ENCODE results near the gene ENTREP1.
"Not testable (repeated sequence)": the region's sequence is repeated elsewhere in the genome, so short reads cannot be mapped to it uniquely, and the experiment has no call there.

ENTREP1 gene

GRCh38 chr9:69299826-69300225, 25.2 kb upstream of the ENTREP1 start:
- Histone ChIP-seq H3K9me3 (replicated peaks; ENCODE audit: low read length) (no peaks in the 10 kb centered on the region), H3K4me3 (ENCODE audit: low read length) (no peak overlapping the region), H3K9ac (ENCODE audit: low read depth, low read length) (no peak overlapping the region), H3K4me1 (ENCODE audit: control insufficient read depth, insufficient read depth, low read length) (no peaks in the 10 kb centered on the region), H3K4me2 (ENCODE audit: low read length) (no peak overlapping the region), H3K36me3 (ENCODE audit: insufficient read depth, low read length) (no peaks in the 10 kb centered on the region), H3K27me3 (ENCODE audit: control insufficient read depth, insufficient read depth, low read length) (peaks cover 49% of the 10 kb centered on the region)

- H3K36me3 ChIP-seq (ENCODE audit: insufficient read depth, low read length): no peaks in the 10 kb centered on the region
- H3K4me2 ChIP-seq (ENCODE audit: low read length): no peak overlapping the region
- H3K27me3 ChIP-seq (ENCODE audit: control insufficient read depth, insufficient read depth, low read length): peaks cover 35% of the 10 kb centered on the region
- no peak overlapping the region for H3K4me3 ChIP-seq (ENCODE audit: low read length)
- no peaks in the 10 kb centered on the region for H3K4me1 ChIP-seq (ENCODE audit: control insufficient read depth, insufficient read depth, low read length)
- H3K9me3 ChIP-seq (replicated peaks; ENCODE audit: low read length): no peaks in the 10 kb centered on the region
- H3K9ac ChIP-seq (ENCODE audit: low read depth, low read length): no peak overlapping the region
Measured at GRCh38 chr9:69303331-69303730, 21.7 kb upstream of the ENTREP1 start.

DNA sequence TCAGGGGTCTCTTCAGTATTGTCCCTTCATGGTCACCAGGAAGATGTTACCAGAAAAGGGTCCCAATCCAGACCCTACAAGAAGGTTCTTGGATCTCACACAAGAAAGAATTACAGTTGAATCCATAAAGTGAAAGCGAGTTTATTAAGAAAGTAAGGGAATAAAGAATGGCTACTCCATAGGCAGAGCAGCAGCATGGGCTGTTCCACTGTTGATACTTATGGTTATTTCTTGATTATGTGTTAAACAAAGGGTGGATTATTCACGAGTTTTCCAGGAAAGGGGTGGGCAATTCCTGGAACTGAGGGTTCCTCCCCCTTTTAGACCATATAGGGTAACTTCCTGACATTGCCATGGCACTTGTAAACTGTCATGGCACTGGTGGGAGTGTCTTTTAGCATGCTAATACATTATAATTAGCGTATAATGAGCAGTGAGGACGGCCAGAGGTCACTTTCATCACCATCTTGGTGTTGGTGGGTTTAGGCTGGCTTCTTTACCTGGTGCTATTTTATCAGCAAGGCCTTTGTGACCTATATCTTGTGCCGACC, 18.0 kb upstream of the ENTREP1 start:
- H3K27me3 ChIP-seq (ENCODE audit: control insufficient read depth, insufficient read depth, low read length): peaks cover 27% of the 10 kb centered on the region
- H3K36me3 ChIP-seq (ENCODE audit: insufficient read depth, low read length); H3K9ac ChIP-seq (ENCODE audit: low read depth, low read length); H3K4me1 ChIP-seq (ENCODE audit: control insufficient read depth, insufficient read depth, low read length); H3K4me2 ChIP-seq (ENCODE audit: low read length); H3K9me3 ChIP-seq (replicated peaks; ENCODE audit: low read length); H3K4me3 ChIP-seq (ENCODE audit: low read length): not testable (repeated sequence)

DNA sequence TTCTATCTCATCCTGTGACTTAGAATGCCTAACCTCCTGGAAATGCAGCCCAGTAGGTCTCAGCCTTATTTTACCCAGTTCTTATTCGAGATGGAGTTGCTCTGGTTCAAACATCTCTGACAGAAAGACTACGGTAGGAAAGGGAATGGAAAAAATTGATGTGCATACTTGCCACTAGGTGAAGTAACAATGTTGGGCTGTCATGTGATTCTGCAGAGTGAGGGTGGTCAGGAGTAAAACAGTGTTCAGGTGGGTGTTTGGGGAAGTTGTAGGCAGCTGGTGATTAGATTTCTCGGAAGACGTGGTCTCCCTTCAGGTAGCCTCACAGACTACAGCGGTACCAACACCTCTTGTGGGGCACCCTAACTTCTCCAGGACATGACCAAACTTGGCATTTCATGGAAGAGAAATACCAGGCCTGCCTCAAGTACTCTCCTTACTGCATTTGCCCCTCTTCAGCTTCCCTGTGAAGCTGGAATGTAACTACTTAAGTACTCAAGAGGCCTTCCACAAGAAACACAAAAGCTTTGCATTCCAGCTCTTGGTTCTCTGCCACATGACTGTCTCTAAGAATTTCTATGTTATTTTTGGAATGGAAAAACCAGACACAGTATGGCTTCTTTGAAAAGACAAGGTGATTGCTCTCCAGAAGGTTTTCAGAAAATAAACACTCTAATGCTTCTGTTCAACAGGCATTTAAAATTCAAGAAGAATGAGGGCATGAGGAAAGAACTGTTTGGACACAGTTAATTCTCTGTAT, 17.4 kb upstream of the ENTREP1 start:
- H3K9me3 ChIP-seq (replicated peaks; ENCODE audit: low read length): no peaks in the 10 kb centered on the region
- H3K4me3 ChIP-seq (ENCODE audit: low read length): no peak overlapping the region
- peaks cover 23% of the 10 kb centered on the region for H3K27me3 ChIP-seq (ENCODE audit: control insufficient read depth, insufficient read depth, low read length)
- H3K36me3 ChIP-seq (ENCODE audit: insufficient read depth, low read length): no peaks in the 10 kb centered on the region
- no peak overlapping the region for H3K4me2 ChIP-seq (ENCODE audit: low read length)
- no peaks in the 10 kb centered on the region for H3K4me1 ChIP-seq (ENCODE audit: control insufficient read depth, insufficient read depth, low read length)
- no peak overlapping the region for H3K9ac ChIP-seq (ENCODE audit: low read depth, low read length)

DNA sequence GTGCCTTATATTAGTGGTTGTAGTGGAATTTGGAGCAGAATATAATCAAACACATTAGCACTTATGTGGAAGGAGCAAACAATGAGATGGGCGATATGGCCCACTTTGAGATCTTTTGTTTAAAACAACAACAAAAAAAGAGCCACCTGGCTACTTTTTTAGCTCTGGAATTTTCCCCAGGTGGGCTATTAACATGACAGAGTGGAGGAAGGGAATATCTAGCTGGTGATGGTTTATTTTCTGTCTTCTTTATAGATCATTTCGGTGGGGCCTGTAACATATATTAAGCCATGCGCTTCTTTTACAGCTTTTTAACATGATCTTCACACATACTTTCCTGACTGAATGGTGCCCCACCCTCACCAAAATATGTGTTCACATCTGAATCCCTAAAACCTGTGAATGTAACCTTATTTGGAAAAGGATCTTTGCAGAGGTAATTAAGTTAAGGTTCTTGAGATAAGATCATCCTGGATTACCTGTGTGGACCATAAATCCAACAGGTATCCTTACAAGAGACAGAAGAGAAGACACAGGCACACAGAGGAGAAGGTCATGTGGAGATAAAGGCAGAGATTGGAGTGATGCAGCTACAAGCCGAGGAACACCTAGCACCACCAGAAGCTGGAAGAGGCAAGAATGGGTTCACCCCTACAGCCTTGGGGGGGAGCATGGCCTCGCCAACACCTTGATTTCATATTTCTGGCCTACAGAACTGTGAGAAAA, 16.6 kb upstream of the ENTREP1 start:
- H3K9ac ChIP-seq (ENCODE audit: low read depth, low read length): no peak overlapping the region

GRCh38 chr9:69313175-69313574, 11.8 kb upstream of the ENTREP1 start:
- H3K9ac ChIP-seq (ENCODE audit: low read depth, low read length): no peak overlapping the region
- H3K9me3 ChIP-seq (replicated peaks; ENCODE audit: low read length): no peaks in the 10 kb centered on the region
- H3K4me1 ChIP-seq (ENCODE audit: control insufficient read depth, insufficient read depth, low read length): no peaks in the 10 kb centered on the region
- no peak overlapping the region for H3K4me2 ChIP-seq (ENCODE audit: low read length)
- peaks cover 15% of the 10 kb centered on the region for H3K27me3 ChIP-seq (ENCODE audit: control insufficient read depth, insufficient read depth, low read length)
- H3K36me3 ChIP-seq (ENCODE audit: insufficient read depth, low read length): no peaks in the 10 kb centered on the region
- no peak overlapping the region for H3K4me3 ChIP-seq (ENCODE audit: low read length)

More for the DNA sequence above, 16.6 kb upstream of the ENTREP1 start:
- H3K27me3 ChIP-seq (ENCODE audit: control insufficient read depth, insufficient read depth, low read length): peaks cover 16% of the 10 kb centered on the region
- H3K9me3 ChIP-seq (replicated peaks; ENCODE audit: low read length): no peaks in the 10 kb centered on the region
- no peak overlapping the region for H3K4me3 ChIP-seq (ENCODE audit: low read length)
- no peaks in the 10 kb centered on the region for H3K4me1 ChIP-seq (ENCODE audit: control insufficient read depth, insufficient read depth, low read length)
- H3K36me3 ChIP-seq (ENCODE audit: insufficient read depth, low read length): no peaks in the 10 kb centered on the region
- H3K4me2 ChIP-seq (ENCODE audit: low read length): no peak overlapping the region

- H3K4me1 ChIP-seq (ENCODE audit: control insufficient read depth, insufficient read depth, low read length): no peaks in the 10 kb centered on the region
- no peaks in the 10 kb centered on the region for H3K36me3 ChIP-seq (ENCODE audit: insufficient read depth, low read length)
- no peak overlapping the region for H3K9ac ChIP-seq (ENCODE audit: low read depth, low read length)
- H3K27me3 ChIP-seq (ENCODE audit: control insufficient read depth, insufficient read depth, low read length): peaks cover 27% of the 10 kb centered on the region
- no peak overlapping the region for H3K4me3 ChIP-seq (ENCODE audit: low read length)
- no peak overlapping the region for H3K4me2 ChIP-seq (ENCODE audit: low read length)
- no peaks in the 10 kb centered on the region for H3K9me3 ChIP-seq (replicated peaks; ENCODE audit: low read length)
Measured at GRCh38 chr9:69314547-69314946, 10.5 kb upstream of the ENTREP1 start.

DNA sequence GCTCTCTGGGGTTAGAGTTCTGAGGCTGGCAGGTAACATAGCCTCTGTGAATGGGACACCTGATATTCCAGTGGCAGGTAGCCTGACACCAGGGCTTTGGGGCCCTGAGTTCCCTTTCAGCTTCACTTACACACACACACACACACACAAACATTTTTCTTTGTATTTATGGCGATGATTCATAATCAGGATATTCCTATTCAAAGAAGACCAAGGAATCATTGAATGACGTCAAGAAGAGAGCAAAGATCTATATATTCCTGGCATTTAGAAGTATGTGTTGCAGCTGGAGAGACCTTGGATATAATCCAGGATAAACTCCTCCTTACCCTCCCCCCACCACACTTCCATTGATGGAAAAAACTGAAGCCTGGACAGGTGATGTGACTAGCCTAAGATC, 7.9 kb upstream of the ENTREP1 start:
- no peaks in the 10 kb centered on the region for H3K4me1 ChIP-seq (ENCODE audit: control insufficient read depth, insufficient read depth, low read length)
- no peak overlapping the region for H3K4me2 ChIP-seq (ENCODE audit: low read length)
- H3K9me3 ChIP-seq (replicated peaks; ENCODE audit: low read length): no peaks in the 10 kb centered on the region
- no peak overlapping the region for H3K4me3 ChIP-seq (ENCODE audit: low read length)
- H3K9ac ChIP-seq (ENCODE audit: low read depth, low read length): no peak overlapping the region
- no peaks in the 10 kb centered on the region for H3K36me3 ChIP-seq (ENCODE audit: insufficient read depth, low read length)
- peaks cover 46% of the 10 kb centered on the region for H3K27me3 ChIP-seq (ENCODE audit: control insufficient read depth, insufficient read depth, low read length)

- no peaks in the 10 kb centered on the region for H3K9me3 ChIP-seq (replicated peaks; ENCODE audit: low read length)
- no peaks in the 10 kb centered on the region for H3K4me1 ChIP-seq (ENCODE audit: control insufficient read depth, insufficient read depth, low read length)
- no peak overlapping the region for H3K4me2 ChIP-seq (ENCODE audit: low read length)
- H3K4me3 ChIP-seq (ENCODE audit: low read length): no peak overlapping the region
- H3K27me3 ChIP-seq (ENCODE audit: control insufficient read depth, insufficient read depth, low read length): peaks cover 54% of the 10 kb centered on the region
- H3K9ac ChIP-seq (ENCODE audit: low read depth, low read length): no peak overlapping the region
- H3K36me3 ChIP-seq (ENCODE audit: insufficient read depth, low read length): no peaks in the 10 kb centered on the region
Measured at GRCh38 chr9:69317894-69318293, 7.1 kb upstream of the ENTREP1 start.

DNA sequence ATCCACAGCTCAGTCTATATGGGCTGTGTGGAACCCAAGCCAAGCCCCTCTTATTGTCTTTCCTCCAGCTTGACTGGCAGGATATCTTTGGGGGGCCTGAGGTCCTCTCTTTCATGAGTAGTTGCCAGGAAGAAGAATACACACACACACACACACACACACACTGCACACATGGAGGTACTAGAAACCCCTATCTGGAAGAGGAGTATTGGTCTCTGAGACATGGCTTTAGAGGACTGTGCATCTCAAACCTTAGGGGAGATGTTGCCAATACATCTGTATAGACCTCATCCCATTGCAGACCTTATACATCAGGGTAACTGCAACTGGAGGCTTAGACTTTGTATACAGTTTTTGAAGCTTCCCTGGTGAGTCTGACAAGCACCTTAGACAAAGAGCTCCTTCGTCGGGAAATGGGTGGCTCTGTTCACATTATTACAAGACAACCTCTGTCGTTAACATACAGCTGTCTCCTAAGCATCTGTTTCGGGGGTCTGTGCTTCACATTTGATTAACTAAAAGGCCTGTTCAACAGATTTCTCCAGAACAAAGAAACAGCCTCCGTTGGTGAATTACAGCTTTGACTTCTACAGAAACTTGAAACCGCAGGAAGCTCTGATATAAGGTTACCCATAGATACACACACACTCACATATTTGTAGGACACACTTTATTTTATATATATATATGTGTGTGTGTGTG, 5.5 kb upstream of the ENTREP1 start:
- H3K36me3 ChIP-seq (ENCODE audit: insufficient read depth, low read length): no peaks in the 10 kb centered on the region
- no peak overlapping the region for H3K4me3 ChIP-seq (ENCODE audit: low read length)
- H3K4me1 ChIP-seq (ENCODE audit: control insufficient read depth, insufficient read depth, low read length): peaks cover 1% of the 10 kb centered on the region
- no peak overlapping the region for H3K4me2 ChIP-seq (ENCODE audit: low read length)
- H3K27me3 ChIP-seq (ENCODE audit: control insufficient read depth, insufficient read depth, low read length): peaks cover 67% of the 10 kb centered on the region
- H3K9me3 ChIP-seq (replicated peaks; ENCODE audit: low read length): no peaks in the 10 kb centered on the region
- H3K9ac ChIP-seq (ENCODE audit: low read depth, low read length): no peak overlapping the region

GRCh38 chr9:69322256-69322655, 2.8 kb upstream of the ENTREP1 start:
- Histone ChIP-seq H3K27me3 (ENCODE audit: control insufficient read depth, insufficient read depth, low read length) (peaks cover 82% of the 10 kb centered on the region), H3K4me3 (ENCODE audit: low read length) (no peak overlapping the region), H3K4me1 (ENCODE audit: control insufficient read depth, insufficient read depth, low read length) (peaks cover 11% of the 10 kb centered on the region), H3K4me2 (ENCODE audit: low read length) (no peak overlapping the region), H3K9ac (ENCODE audit: low read depth, low read length) (no peak overlapping the region), H3K36me3 (ENCODE audit: insufficient read depth, low read length) (no peaks in the 10 kb centered on the region), H3K9me3 (replicated peaks; ENCODE audit: low read length) (no peaks in the 10 kb centered on the region)
